Melanocyte of skin (primary cell): ENCODE results near the gene NHERF2. TPM values are rescaled to one million over a fixed set of nuclear protein-coding genes. Genes with fewer than 3 reads are reported as not detected.

ENCODE experiments used
- small RNA-seq, 2 donors: library from RNA; depleted of rRNA; stranded (forward); fragments of <200 nt; gene quantifications; one replicate each; pipeline ENCODE3, GENCODE V24; 2012
- total RNA-seq, 2 donors: library from RNA; depleted of rRNA; stranded (reverse); fragments of >200 nt; gene quantifications; 2 replicates each; pipeline ENCODE4 v1.2.3, GENCODE V29; 2012

NHERF2 gene
- 1 to 10 TPM; 4.1 to 9.7 TPM for total RNA-seq

GRCh38 chr16:2026461-2027023 lies at the start of gene NHERF2:
TSS of gene NHERF2 (plus strand) at chr16:2026902. CDS start at chr16:2027006, 104 bp downstream.

GRCh38 chr16:1981398-1981836 lies 45.3 kb upstream of the NHERF2 start, which contains the start of gene NOXO1:
TSS of gene NOXO1 (minus strand) at chr16:1981469. CDS start at chr16:1981179, 290 bp downstream.

GRCh38 chr16:1983544-1984346 lies 43.0 kb upstream of the NHERF2 start, which contains the start of gene GFER:
TSS of gene GFER (plus strand) at chr16:1984193. CDS start at chr16:1984219, 26 bp downstream.

DNA sequence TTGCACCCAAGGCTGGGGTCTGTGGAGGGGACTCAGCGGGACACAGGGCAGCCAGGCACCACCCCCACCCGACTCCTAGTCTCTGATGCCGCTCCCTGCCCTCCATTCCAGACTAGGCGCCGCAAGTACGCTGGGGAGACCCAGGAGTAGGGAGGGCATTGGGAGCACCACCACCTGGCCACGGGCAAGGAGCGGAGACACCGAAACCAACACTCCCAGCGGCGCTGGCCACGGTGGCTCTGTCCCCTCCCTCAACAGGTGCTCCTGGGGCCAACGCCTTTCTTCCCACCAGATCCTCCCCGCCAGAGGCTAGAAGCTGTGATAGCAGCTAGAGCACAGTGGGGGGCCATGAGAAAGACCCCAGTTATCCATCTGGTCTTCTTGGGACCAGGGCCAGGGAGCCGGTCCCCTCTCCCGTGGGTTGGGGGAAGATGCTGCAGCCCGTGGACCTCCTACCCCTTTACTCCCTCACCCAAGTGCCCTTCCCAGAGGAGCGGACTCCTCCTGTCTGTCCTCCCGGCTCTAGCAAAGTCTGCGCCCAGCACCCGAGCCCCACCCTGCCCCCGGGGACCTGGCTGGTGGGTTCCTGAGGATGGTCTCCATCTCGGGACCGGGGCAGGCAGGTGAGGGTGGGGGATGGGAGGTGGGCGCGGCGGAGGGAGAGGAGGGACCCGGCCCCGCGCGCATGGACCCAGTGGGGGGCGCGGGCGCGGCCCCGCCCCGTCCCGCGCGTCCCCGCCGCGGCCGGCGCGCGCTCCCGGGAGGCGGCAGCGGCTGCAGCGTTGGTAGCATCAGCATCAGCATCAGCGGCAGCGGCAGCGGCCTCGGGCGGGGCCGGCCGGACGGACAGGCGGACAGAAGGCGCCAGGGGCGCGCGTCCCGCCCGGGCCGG lies 37.2 kb upstream of the NHERF2 start, which contains the start of gene SYNGR3:
TSS of gene SYNGR3 (plus strand) at position 762 of the 892 bp plus-strand sequence. CDS start 133 bp downstream, outside the sequence.

GRCh38 chr16:2009791-2010510 lies 16.8 kb upstream of the NHERF2 start, which contains the start of gene ZNF598:
TSS of gene ZNF598 (minus strand) at chr16:2009821.

DNA sequence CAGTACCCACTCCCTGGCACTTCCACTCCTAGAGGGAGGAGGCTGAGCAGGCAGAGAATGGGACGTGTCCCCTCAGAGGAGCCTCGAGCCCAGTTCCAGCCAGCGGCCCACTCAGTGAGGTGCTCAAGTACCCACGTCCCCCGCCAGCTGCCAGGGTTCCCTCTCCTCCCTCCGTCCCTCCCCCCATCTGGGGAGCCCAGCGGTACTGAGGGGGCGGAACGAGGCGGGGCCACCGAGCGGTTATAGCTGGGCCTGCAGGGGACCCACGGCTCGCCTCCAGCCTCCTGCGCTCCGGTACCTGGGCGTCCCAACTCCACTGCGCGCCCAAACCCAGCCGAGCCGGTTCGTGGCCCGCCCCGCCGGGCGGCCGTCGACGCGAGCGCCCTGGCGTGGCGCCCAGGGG lies 7.2 kb upstream of the NHERF2 start, which contains the start of gene NPW:
TSS of gene NPW (plus strand) at position 268 of the 403 bp plus-strand sequence.

DNA sequence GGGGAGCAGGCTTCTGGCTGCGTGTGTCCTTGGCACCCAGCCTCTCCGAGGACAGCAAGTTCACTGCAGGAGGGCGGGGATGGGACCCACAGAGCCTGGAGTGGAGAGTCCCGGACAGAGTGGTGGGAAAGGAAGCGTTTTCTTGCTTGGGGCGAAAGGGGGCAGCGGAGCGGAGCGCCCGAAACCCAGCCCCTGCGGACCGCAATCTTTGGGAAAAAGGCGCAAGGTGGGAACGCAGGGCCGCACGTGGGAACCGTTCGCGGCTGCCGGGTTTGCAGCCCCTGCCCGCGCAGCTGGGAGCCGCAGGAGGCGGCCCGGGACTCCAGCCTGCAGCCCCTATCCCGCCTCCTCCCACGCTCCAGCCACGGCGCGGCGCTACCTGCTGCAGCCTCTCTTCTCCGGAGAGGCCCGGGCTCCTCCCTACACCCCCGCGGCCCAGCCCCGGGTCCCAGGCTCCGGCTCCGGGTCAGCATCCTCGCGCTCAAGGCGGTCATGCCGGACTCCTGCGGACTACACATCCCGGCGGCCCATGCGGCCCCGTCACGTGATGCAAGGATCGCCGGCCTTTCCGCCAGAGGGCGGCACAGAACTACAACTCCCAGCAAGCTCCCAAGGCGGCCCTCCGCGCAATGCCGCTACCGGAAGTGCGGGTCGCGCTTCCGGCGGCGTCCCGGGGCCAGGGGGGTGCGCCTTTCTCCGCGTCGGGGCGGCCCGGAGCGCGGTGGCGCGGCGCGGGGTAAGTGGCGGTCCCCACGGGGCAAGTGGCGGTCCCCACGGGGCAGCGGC lies 20.8 kb downstream of the NHERF2 start, which contains the start of the genes NTHL1 and TSC2:
TSS of gene NTHL1 (minus strand) at position 505 of the 786 bp plus-strand sequence. CDS start at position 494, 11 bp downstream.
TSS of gene TSC2 (plus strand) at position 656 of the 786 bp plus-strand sequence. CDS start 631 bp downstream, outside the sequence.

Small RNAs within 50 kb of the gene (small RNA-seq; reads per million reads assigned to genes)
- 0 reads per million in 2 donors for gene RN7SL219P

Other genes starting within 250 kb of the NHERF2 start
- 10 to 100 TPM; 19.3 to 23.1 TPM for gene SPSB3, start 244.3 kb upstream of the NHERF2 start, total RNA-seq
- 10 to 100 TPM; 59.5 to 80.3 TPM for gene NUBP2, start 243.9 kb upstream of the NHERF2 start, total RNA-seq
- gene IGFALS, start 233.2 kb upstream of the NHERF2 start, total RNA-seq = under 1 TPM in 1 of 2 donors, not detected in 1; 0.33 TPM
- 10 to 100 TPM; 46.6 to 61.9 TPM for gene HAGH, start 200.1 kb upstream of the NHERF2 start, total RNA-seq
- 100 to 1,000 TPM; 114 to 119 TPM for gene FAHD1, start 199.7 kb upstream of the NHERF2 start, total RNA-seq
- 1 to 10 TPM in 1 of 2 donors, under 1 TPM in 1; under 0.01 to 1.3 TPM for gene MEIOB, start 154.7 kb upstream of the NHERF2 start, total RNA-seq
- not detected for gene HS3ST6, start 108.5 kb upstream of the NHERF2 start, total RNA-seq
- 10 to 100 TPM; 11.4 to 16.0 TPM for gene MSRB1, start 83.7 kb upstream of the NHERF2 start, total RNA-seq
- not detected for gene RPL3L, start 72.2 kb upstream of the NHERF2 start, total RNA-seq
- 100 to 1,000 TPM; 131 to 144 TPM for gene NDUFB10, start 67.4 kb upstream of the NHERF2 start, total RNA-seq
- gene RPS2, start 62.1 kb upstream of the NHERF2 start, total RNA-seq = 1,000 to 10,000 TPM in 1 of 2 donors, 100 to 1,000 TPM in 1; 727 to 1,558 TPM
- gene RNF151, start 60.0 kb upstream of the NHERF2 start, total RNA-seq = not detected
- gene TBL3, start 54.8 kb upstream of the NHERF2 start, total RNA-seq = 10 to 100 TPM; 27.5 to 45.0 TPM
- under 1 TPM in 1 of 2 donors, not detected in 1; 0.34 TPM for gene NOXO1, start 45.4 kb upstream of the NHERF2 start, total RNA-seq
- 10 to 100 TPM in 1 of 2 donors, 1 to 10 TPM in 1; 9.6 to 13.3 TPM for gene GFER, start 42.7 kb upstream of the NHERF2 start, total RNA-seq
- gene SYNGR3, start 36.9 kb upstream of the NHERF2 start, total RNA-seq = under 1 TPM in 1 of 2 donors, not detected in 1; 0.69 TPM
- 10 to 100 TPM; 26.6 to 29.6 TPM for gene ZNF598, start 17.1 kb upstream of the NHERF2 start, total RNA-seq
- under 1 TPM in 1 of 2 donors, not detected in 1; 0.33 TPM for gene NPW, start 7.1 kb upstream of the NHERF2 start, total RNA-seq
- gene NTHL1, start 20.9 kb downstream of the NHERF2 start, total RNA-seq = 10 to 100 TPM; 20.0 to 45.3 TPM
- 10 to 100 TPM; 35.6 to 41.6 TPM for gene TSC2, start 21.1 kb downstream of the NHERF2 start, total RNA-seq
- gene PKD1, start 109.0 kb downstream of the NHERF2 start, total RNA-seq = 10 to 100 TPM; 82.6 to 94.6 TPM
- gene RAB26, start 121.7 kb downstream of the NHERF2 start, total RNA-seq = under 1 TPM; 0.33 to 0.69 TPM
- 10 to 100 TPM; 44.4 to 53.9 TPM for gene TRAF7, start 128.9 kb downstream of the NHERF2 start, total RNA-seq
- gene CASKIN1, start 169.7 kb downstream of the NHERF2 start, total RNA-seq = 1 to 10 TPM in 1 of 2 donors, under 1 TPM in 1; 0.34 to 1.7 TPM
- 10 to 100 TPM; 28.6 to 47.6 TPM for gene MLST8, start 178.6 kb downstream of the NHERF2 start, total RNA-seq
- gene BRICD5, start 184.0 kb downstream of the NHERF2 start, total RNA-seq = 1 to 10 TPM; 1.3 to 2.1 TPM
- 10 to 100 TPM; 28.9 to 40.6 TPM for gene PGP, start 187.9 kb downstream of the NHERF2 start, total RNA-seq
- 10 to 100 TPM; 23.4 to 29.6 TPM for gene E4F1, start 196.7 kb downstream of the NHERF2 start, total RNA-seq
- under 1 TPM; under 0.01 to 0.69 TPM for gene DNASE1L2, start 209.5 kb downstream of the NHERF2 start, total RNA-seq
- 10 to 100 TPM; 23.4 to 27.3 TPM for gene ECI1, start 224.7 kb downstream of the NHERF2 start, total RNA-seq
- gene RNPS1, start 241.2 kb downstream of the NHERF2 start, total RNA-seq = 100 to 1,000 TPM in 1 of 2 donors, 10 to 100 TPM in 1; 96.0 to 155 TPM